ENCODE results near the gene ZNF280D. TPM values are rescaled to one million over a fixed set of nuclear protein-coding genes. Genes with fewer than 3 reads are reported as not detected.

The ZNF280D gene
- total and polyA plus RNA-seq, 2 of the 8 experiments (the other 6 are each of a cell fraction or from before 2014, with no cell fraction given): 7.4 to 27.5 TPM

DNA sequence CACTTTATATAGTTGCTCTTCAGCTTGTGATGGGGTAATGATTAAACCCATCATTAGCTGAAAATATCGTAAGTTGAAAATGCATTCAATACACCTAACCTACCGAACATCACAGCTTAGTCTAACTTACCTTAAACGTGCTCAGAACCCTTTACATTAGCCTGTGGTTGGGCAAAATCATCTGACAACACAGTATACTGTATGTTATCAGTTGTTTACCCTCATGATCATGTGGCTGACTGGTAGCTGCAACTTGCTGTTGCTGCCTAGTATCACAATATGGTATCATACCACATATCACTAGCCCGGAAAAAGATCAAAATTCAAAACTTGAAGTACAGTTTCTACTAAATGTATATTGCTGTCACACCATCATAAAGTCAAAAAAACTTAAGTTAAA is 9.5 kb downstream of the ZNF280D start (continued):
- TF ChIP-seq FOSL1 (IDR thresholded peaks at IDR 0.05; ENCODE audit: insufficient read depth, low read depth, low read length): no peak
- TF ChIP-seq SIN3A (conservative IDR thresholded peaks at IDR 0.05 in 1 of 2, IDR thresholded peaks at IDR 0.05 in 1 of 2; ENCODE audit: low read depth in 1 of 2, low read length in 2 of 2): no peak
- no peak for TF ChIP-seq CEBPB (IDR thresholded peaks at IDR 0.05; ENCODE audit: low read depth, low read length)
- no peak for TF ChIP-seq CBX5 (IDR thresholded peaks at IDR 0.05; ENCODE audit: low read depth, low read length)
- no peak for TF ChIP-seq JUND (IDR thresholded peaks at IDR 0.05; ENCODE audit: low read length)
- no peak for TF ChIP-seq SP2 (IDR thresholded peaks at IDR 0.05; ENCODE audit: low read length)

Measured in H1 (cell line).